Testis (tissue), 3 donors: ENCODE data around the gene NSUN2. TPM values are rescaled to one million over a fixed set of nuclear protein-coding genes. Genes with fewer than 3 reads are reported as not detected.

Experiments
- DNase-seq: peaks from one replicate; pipeline ENCODE4 v3.0.0-alpha.2; 2019
- H3K27ac ChIP-seq, 2 donors: fragments of 200-600 bp; sonication (generic); one replicate each; pipeline ENCODE4 v1.5.1; 2019
- H3K27me3 ChIP-seq: fragments of 200-600 bp; sonication (generic); one replicate; pipeline ENCODE4 v1.5.1; 2019
- H3K36me3 ChIP-seq: fragments of 200-600 bp; sonication (generic); one replicate; pipeline ENCODE4 v1.5.1; 2017; ENCODE audit warnings: low read depth; ENCODE audit errors: missing control alignments
- H3K4me1 ChIP-seq: fragments of 200-600 bp; sonication (generic); one replicate; pipeline ENCODE4 v1.5.1; 2019
- H3K4me3 ChIP-seq, 2 donors: fragments of 200-600 bp; sonication (generic); one replicate each; pipeline ENCODE4 v1.5.1; 2017 to 2019
- H3K9me3 ChIP-seq: fragments of 200-600 bp; sonication (generic); one replicate; pipeline ENCODE4 v1.5.1; 2017
- POLR2A ChIP-seq: fragments of 450-650 bp; IDR thresholded peaks from one replicate; pipeline ENCODE4 v1.6.1; 2017; ENCODE audit warnings: antibody characterized with exemption, mild to moderate bottlenecking, moderate library complexity
- WGBS, 2 donors: methylation state at CpG; one replicate each; pipeline ENCODE4 v1.1.5; 2018; 5-methylcytosine and 5-hydroxymethylcytosine counted together
- intact Hi-C: fragments of 100-400 bp; cut with DNase I; formaldehyde crosslinking; loops from one replicate; pipeline ENCODE4 v1.15.1; 2023; ENCODE audit warnings: low total_unique reads
- polyA plus RNA-seq: library from polyadenylated mRNA; stranded (reverse); fragments of 350-450 nt; fragmentation: Illumina TruSeq; extraction: RNeasy Lipid Tissue Mini Kit (QIAGEN cat#74804); gene quantifications from one replicate; pipeline ENCODE4 v1.2.3, GENCODE V29; 2014; ENCODE audit warnings: low read depth, low replicate concordance; ENCODE audit not compliant: insufficient read depth
- total RNA-seq, 2 donors: library from RNA; depleted of rRNA; stranded (reverse); fragments of >200 nt; gene quantifications; one replicate each; pipeline ENCODE4 v1.2.3, GENCODE V29; 2016
- TF ChIP-seq, protein P1 (sequence below), 3 experiments: fragments of 450-650 bp in 2 of 3; fragments of 200-600 bp in 1 of 3; sonication (generic) in 1 of 3; IDR thresholded peaks; one replicate each; pipeline ENCODE4 v1.5.1; 2016 to 2019; ENCODE audit warnings: antibody characterized with exemption in 3 of 3, mild to moderate bottlenecking in 2 of 3, moderate library complexity in 1 of 3

NSUN2 gene
- total and polyA plus RNA-seq, 3 donors from 2014 or later: 51.6 to 80.1 (median 66.7) TPM

DNA sequence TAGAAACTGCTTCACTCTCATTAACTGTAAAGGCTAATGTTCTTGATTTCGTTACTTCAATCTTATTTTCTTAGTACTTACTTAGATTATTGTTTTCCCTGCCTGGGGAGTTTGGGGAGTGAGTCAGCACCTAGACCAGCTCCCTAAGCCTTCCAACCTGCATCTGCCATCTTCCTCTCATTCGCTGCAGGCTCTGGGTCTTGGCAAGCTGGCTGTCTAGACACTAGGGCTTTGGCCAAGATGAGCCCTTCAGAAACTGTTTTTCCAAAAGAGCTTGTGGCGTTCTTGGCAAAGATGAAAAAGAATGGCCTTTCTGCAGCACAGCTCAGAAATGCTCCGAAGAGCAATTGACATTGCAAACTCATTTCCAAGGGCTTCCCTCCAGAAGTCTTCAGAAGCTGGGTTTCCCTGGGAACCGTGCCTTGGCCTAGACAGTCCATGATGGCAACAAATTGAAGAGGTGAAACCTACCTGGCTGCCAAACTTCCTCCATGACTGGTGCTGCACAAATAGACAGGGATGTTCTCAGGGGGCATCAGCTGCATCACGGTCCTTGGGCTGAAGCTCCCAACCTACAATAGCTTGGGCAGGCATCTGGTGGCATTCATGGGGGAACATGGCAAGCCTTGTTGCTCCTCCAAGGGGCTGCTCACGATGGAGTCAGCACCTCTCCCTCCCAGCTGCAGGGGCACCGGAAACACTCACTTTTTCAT is 76.6 kb downstream of the NSUN2 start:
- no peaks in the 10 kb centered on the region for H3K36me3 ChIP-seq
- intact Hi-C loops: no loop called here
- no peaks in the 10 kb centered on the region for H3K27me3 ChIP-seq
- no peak for DNase-seq
- no peak overlapping the region for H3K4me3 ChIP-seq
- TF ChIP-seq POLR2A: no peak
- TF ChIP-seq, protein P1, sequence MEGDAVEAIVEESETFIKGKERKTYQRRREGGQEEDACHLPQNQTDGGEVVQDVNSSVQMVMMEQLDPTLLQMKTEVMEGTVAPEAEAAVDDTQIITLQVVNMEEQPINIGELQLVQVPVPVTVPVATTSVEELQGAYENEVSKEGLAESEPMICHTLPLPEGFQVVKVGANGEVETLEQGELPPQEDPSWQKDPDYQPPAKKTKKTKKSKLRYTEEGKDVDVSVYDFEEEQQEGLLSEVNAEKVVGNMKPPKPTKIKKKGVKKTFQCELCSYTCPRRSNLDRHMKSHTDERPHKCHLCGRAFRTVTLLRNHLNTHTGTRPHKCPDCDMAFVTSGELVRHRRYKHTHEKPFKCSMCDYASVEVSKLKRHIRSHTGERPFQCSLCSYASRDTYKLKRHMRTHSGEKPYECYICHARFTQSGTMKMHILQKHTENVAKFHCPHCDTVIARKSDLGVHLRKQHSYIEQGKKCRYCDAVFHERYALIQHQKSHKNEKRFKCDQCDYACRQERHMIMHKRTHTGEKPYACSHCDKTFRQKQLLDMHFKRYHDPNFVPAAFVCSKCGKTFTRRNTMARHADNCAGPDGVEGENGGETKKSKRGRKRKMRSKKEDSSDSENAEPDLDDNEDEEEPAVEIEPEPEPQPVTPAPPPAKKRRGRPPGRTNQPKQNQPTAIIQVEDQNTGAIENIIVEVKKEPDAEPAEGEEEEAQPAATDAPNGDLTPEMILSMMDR (IDR thresholded peaks at IDR 0.05): no peak
- no peaks in the 10 kb centered on the region for H3K9me3 ChIP-seq
- 72 to 74% methylated on average over 7 to 8 of the region's 8 CpGs for WGBS, 2 donors
- H3K4me1 ChIP-seq: no peaks in the 10 kb centered on the region
- H3K27ac ChIP-seq: no peak overlapping the region

DNA sequence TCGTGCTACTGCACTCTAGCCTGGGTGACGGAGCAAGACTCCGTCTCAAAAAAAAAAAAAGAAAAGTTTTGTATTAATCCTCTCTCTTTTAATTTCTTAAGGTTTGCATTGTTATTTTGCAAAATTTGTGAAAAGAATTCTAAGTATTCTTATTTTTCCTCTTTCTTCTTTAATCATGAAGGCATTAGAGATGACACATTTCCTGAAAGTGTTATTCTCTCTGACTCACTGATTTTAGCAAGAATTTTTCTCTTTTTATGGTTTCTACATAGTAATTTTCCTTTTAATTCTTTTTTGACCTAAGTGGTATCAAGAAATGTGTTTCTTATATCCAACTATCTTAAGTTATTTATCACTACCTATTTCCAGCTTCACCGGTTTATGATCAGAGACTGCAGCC is 78.0 kb downstream of the NSUN2 start:
- H3K4me3 ChIP-seq: no peak overlapping the region
- no peak overlapping the region for H3K27ac ChIP-seq
- DNase-seq: no peak
- 71 to 86% methylated on average over 4 of the region's 4 CpGs for WGBS, 2 donors
- no peaks in the 10 kb centered on the region for H3K9me3 ChIP-seq
- H3K4me1 ChIP-seq: no peaks in the 10 kb centered on the region
- no peaks in the 10 kb centered on the region for H3K36me3 ChIP-seq
- intact Hi-C loops: no loop called here
- TF ChIP-seq, protein P1 (IDR thresholded peaks at IDR 0.05): no peak
- TF ChIP-seq POLR2A: no peak
- no peaks in the 10 kb centered on the region for H3K27me3 ChIP-seq

DNA sequence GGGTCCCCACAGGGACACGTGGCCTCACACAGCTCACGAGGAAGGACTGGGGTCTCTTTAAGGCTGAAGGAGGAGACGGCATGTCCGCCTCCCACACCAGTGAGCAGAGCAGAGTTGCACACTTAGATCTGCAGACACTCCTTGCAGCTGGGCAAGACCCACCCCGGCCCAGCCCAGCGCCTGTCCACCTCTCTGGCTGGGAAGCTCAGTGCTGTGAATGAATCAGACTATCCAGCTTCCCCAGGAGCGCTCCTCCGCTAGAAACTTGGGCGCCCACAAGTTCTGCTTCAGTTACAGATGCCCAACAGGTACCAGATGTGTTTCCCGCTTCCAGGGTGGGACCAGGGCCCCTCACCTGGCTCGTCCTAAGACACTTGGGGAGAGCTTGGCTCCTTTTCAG is 78.9 kb downstream of the NSUN2 start:
- no peaks in the 10 kb centered on the region for H3K27me3 ChIP-seq
- no peak for TF ChIP-seq POLR2A
- TF ChIP-seq, protein P1 (IDR thresholded peaks at IDR 0.05): no peak
- no peaks in the 10 kb centered on the region for H3K9me3 ChIP-seq
- intact Hi-C loops: no loop called here
- H3K4me1 ChIP-seq: no peaks in the 10 kb centered on the region
- no peak overlapping the region for H3K4me3 ChIP-seq
- no peak for DNase-seq
- no peak overlapping the region for H3K27ac ChIP-seq
- WGBS, 2 donors: 83 to 85% methylated on average over 9 to 11 of the region's 11 CpGs
- no peaks in the 10 kb centered on the region for H3K36me3 ChIP-seq

DNA sequence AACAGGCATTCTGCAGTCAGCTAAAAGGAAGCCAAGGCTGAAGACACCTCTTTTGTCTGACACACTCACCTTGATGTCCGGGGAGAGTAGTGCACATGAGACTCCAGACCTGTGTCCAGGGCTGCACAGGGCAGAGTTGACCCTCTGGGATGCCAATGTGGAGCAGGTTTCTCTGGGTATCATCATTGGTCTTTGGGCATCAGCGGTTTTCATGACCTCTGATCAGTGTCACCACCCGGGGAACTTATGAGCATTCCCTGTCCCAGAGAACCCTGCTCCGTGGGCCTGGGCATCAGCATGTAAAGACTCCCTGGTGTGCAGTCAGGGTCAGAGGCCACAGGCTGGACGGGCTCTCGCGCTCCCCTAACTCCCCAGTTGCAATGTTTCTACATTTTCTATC is 80.2 kb downstream of the NSUN2 start:
- Histone ChIP-seq H3K27me3 (no peaks in the 10 kb centered on the region), H3K9me3 (no peaks in the 10 kb centered on the region), H3K4me1 (no peaks in the 10 kb centered on the region), H3K27ac (no peak overlapping the region), H3K4me3 (no peak overlapping the region), H3K36me3 (no peaks in the 10 kb centered on the region)
- no peak for DNase-seq
- intact Hi-C loops: no loop called here
- no peak for TF ChIP-seq POLR2A
- WGBS, 2 donors: 85 to 90% methylated on average over 7 of the region's 7 CpGs

DNA sequence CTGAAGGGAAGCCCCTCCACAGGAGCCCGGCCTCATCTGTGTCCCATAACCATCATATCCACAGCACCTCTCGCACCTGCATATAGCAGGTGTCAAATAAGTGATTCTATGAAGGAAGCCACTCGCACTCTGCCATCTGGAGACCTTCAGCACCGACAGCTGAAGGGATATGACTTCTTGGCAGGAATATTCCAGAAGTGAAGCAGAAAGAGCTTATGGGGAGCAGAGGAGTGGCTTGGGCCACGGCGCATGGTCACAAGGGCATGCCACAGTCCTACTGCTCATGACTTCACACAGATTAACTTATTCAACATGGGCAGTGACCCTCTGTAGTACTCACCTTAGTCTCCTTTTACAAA is 80.9 kb downstream of the NSUN2 start:
- WGBS, 2 donors: 92 to 93% methylated on average over 6 of the region's 6 CpGs

More for the DNA sequence above, 80.9 kb downstream of the NSUN2 start:
- H3K4me1 ChIP-seq: no peaks in the 10 kb centered on the region
- H3K36me3 ChIP-seq: no peaks in the 10 kb centered on the region
- no peak for DNase-seq
- intact Hi-C loops: no loop called here
- H3K4me3 ChIP-seq: no peak overlapping the region
- no peaks in the 10 kb centered on the region for H3K9me3 ChIP-seq
- no peak overlapping the region for H3K27ac ChIP-seq
- H3K27me3 ChIP-seq: no peaks in the 10 kb centered on the region
- TF ChIP-seq, protein P1 (IDR thresholded peaks at IDR 0.05): no peak
- no peak for TF ChIP-seq POLR2A
